ENCODE measurements around the gene RGSL1.

Gene RGSL1

DNA sequence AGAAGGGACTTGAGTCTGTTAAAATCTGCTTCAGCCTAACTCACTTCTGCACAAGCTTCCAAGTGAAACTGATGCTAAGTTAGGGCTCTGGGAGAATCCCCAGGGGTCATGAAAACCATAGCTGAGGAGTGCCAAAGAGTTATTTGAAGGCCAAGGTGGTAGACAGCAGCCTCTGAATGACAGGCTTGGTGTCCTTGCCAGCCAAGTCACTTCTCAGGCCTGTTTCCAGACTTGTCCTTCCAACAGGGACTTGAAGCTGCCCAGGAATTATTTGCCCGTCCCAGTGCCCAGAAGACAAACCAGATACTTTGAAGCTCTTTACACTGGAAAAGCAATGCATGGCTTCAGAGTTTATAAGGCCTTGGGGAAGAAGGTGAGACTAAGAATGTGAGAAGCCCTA, 105.5 kb downstream of the RGSL1 start:
- no peak for DNase-seq

DNA sequence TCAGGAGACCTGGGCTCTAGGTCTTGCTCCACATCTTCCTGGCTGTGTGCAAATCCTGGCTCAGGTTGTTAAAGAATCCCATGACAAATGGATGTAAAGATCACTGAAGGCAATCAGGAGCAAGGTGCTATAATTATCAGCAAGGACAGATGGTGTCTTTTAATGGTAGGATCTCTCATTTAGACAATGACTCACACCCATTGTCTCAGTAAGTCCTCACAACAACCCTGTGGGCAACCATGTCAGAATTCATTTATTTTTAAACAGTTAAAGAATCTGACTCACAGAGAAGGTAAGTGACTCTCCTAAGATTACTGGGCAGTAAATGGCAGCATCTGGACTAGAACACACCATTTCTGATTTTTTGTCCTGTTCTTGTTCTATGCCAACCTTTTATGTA, 106.3 kb downstream of the RGSL1 start:
- DNase-seq = no peak

DNA sequence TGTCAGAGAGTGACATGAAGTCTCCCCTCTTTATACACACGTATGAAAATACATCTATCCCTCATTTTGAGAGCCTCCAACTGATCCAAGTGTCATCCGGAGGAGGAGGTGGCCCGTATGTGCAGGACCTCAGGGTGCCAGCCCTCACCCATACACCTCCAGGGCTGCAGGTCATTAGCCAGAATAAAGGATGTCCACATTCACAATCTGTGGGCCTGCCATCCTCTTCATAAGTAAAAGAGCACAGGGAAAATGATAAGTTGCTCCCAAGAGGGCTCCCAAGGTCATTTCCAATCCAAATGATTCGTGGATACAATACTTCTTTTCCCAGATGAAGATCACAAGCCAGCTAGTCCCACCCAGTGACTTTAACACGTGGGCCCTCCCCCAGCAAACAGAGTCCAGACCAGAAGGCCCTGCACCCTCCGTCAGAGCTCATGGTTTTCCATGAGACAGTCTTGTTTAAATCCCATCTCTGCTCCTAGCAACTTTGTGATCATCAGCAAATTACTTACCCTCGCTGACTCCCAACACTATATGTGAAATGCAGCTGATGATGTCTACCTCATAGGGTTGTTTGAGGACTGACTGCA, 110.5 kb downstream of the RGSL1 start:
- DNase-seq = no peak

- DNase-seq = no peak
Observed at GRCh38 chr1:182561456-182561855, 111.5 kb downstream of the RGSL1 start.

GRCh38 chr1:182563095-182563494, 113.1 kb downstream of the RGSL1 start:
- DNase-seq = no peak

- DNase-seq = no peak
Observed at GRCh38 chr1:182564406-182565004, 114.6 kb downstream of the RGSL1 start.

- DNase-seq = no peak
Observed at GRCh38 chr1:182565537-182565936, 115.6 kb downstream of the RGSL1 start.

- no peak for DNase-seq
Observed at GRCh38 chr1:182567629-182568028, 117.7 kb downstream of the RGSL1 start.

DNA sequence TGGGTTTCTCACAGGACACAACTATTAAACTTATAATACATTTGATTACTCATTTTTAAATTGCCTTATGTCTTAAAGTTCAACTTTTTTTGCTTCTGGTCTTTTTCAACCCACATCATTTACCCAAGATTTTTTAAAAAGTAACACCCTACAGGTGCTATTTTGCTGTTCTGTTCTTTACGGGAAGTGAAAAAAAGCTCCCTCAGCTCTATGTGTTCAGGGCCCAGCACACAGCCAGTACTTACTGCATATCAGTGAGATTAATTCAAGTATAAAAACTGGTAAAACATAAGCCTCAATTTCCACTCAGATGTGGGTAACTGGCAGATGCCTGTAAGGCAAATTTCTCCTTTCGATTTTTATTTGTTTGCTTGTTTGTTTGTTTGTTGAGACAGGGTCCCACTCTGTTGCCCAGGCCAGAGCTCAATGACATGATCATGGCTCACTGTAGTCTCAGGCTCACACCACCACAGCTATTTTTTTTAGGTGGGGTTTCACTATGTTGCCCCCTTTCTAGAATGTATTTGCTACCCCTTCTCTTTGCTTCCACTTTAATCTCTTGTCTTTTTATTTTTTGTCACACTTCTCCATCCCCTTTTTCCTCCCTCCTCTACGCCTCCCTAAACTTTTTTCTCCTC, 118.8 kb downstream of the RGSL1 start:
- DNase-seq = no peak

DNA sequence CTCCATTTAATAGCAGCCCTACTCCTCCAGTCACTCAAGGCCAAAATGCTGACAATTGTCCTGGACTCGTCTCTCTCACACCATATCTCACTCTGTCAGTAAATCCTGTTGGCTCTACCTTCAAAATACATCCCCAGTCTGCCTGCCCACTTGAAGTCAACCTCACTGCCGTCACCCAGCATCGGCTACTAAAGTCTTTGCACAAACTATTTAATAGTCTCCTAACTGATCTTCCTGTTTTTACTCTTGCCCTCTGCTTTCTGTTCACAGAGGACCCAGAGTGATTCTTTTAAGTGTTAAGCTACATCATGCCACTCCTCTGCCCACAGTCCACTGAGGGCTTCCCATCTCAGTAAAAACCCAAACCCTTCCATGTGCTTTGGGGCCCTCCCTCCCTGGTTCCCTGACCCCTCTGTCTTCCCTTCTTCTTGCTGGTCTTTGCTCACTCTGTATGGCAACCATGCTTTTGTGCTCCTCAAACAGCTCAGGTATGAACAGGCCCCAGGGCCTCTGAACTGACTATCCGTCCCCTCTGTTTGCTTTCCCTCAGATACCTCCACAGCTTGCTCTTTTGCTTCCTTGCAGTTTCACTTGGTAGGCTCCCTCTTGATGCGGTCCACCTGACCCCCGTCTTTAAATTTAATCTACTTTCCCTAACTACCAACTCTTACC, 120.1 kb downstream of the RGSL1 start:
- DNase-seq = no peak

GRCh38 chr1:182570611-182570970, 120.6 kb downstream of the RGSL1 start:
- no peak for DNase-seq

- DNase-seq = no peak
Observed at GRCh38 chr1:182574156-182574555, 124.2 kb downstream of the RGSL1 start.

- no peak for DNase-seq
Observed at GRCh38 chr1:182575540-182576149, 125.7 kb downstream of the RGSL1 start.

DNA sequence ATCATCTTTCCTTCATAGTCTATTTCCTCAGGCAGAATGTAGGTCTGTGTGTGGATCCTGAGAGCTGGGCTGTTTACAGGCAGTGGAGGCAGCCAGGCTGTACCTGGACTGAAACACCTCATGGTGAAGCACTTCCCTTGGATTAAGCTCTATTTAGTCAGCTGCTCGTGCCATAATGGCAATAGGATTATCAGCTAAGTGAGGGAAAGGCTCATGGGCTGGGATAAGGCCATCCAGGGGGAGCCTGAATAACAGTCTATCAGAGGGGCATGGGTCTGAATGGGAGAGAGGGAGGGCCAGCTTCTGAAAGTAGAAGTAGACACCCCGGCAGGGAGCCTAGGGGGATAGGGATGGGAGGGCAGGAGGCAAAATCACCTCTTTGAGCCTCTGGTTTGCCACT, 130.8 kb downstream of the RGSL1 start:
- DNase-seq = no peak

DNA sequence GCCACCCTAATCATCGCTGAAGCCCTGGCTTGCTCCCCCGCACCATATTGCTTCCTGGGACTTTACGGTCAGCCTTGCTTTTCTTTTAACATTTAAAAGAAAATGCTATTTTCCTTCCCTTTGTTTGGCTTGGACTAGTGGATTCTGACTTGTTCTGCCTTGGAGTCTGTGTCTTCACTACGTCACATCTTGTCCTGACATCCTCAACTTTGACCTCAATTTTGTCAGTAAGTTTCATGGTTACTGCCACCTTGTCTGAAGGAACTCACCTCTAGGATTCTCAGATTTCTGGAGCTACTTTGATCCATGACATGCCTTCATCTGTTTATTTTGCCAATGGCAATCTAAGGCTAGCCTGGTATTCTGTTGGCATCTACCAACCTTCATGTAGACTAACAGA, 134.8 kb downstream of the RGSL1 start:
- no peak for DNase-seq

GRCh38 chr1:182586380-182586779, 136.4 kb downstream of the RGSL1 start:
- DNase-seq = peak; percentile 8

DNA sequence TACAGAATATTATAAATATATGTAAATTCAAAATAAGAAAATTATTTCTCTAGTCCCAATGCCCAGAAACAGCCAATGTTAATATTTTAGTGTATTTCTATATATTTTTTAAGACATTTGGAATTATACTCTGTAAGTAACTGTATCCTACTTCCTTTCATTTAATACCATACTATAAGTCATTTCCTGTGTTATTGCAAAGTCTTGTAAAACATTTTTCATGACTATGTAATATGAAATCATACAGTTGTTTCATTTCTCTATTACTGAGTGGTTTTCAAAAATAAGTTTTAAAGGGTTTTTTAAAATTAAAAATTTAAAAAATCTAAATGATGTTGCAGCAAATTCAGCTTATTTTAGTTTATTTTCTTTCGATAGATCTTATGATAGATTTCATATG, 137.1 kb downstream of the RGSL1 start:
- DNase-seq = no peak

DNA sequence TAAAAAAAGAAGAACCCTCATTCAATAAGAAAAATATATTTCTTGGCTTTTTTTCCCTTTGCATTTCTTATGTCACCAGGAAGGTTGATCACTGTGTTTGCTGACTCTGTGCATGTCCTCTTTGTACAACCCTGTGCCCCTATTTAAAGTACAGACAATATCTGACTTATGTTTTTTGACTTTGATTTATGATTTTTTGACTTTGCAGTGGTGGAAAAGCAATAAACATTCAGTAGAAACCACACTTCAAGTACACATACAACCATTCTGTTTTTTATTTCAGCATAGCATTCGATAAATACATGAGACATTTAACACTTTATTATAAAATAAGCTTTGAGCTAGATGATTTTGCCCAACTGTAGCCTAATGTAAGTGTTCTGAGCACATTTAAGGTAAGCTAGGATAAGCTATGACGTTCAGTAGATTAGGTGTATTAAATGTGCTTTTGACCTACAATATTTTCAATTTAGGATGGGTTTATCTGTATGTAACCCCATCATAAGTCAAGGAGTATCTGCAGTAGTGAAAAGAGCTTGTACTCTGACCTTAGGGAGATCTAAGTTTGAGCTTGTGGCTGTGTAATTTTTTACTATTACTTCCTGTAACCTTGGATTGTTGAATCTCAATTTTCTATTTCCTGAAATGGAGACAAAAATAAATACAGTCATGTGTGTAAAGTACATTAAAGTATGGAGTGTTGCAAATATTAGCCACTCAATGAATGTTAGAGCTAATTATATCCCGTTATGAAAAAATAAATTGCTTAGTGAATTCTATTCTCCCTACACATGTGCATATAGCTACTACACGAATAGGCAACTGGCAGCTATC, 137.9 kb downstream of the RGSL1 start:
- no peak for DNase-seq

DNA sequence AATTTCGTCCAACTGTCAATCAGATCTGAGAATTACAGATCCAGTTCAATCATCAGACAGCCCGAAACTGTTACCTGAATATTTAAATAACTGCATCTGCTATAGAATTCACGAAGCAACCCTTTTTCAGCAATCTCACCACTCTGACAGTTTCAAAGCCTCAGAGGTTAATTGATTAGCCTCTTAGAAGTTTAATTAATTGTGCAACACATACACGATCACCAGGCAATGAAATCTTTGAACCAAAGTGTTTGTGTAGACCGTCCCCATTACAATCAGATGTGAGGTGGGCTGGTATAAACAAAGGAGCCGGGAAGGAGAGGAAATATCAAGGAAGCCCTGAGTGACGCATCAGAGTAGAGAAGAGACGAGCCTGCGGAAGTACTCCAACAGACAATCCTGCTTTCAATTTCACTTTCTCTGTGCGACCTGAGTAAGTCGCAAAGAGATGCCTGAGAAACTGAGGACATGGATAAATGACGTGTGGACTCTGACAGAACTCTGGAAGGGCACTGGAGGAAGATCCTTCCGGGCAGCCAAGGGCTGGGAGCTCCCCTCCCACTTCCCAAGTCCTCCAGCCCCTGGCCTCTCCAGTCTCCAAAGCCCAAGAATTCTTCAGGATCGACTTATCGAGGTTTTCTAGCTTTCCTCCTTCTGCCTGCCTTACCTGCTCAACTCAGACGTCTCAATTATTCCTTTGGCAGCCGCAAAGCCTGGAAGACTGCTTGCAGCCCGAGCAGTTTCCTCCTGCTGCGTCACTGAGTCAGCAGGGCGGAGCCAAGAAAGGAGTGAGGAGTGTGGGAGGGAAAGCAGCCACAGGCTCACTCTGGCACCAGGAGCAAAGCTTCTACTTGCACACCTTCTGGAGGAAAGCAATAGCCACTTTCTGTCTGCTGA, 138.8 kb downstream of the RGSL1 start, which contains the start of gene RNASEL:
TSS of gene RNASEL (minus strand) at position 757 of the 897 bp plus-strand sequence. CDS start 2,450 bp downstream, outside the sequence.
- DNase-seq = peak; percentile 54

- DNase-seq = no peak
Observed at GRCh38 chr1:182589520-182589919, 139.6 kb downstream of the RGSL1 start.

DNA sequence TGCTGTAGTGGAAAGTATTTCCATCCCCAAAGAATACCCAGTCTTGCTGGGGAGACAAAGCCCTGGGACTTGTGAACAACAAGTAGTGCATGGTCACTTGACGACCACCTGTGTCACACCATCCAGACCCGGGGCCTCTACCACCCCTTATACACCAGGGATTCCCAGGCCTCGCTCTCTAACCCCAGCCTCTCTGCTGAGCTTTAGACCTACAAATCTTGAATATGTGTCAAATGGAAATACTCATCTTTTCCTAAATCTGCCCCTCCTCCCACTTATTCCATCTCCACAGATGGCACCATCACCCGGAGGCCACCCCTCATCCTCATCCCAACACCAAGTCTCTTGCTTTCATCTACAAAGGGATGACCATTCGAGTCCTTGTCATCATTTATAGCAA, 140.0 kb downstream of the RGSL1 start:
- DNase-seq = no peak
